HCT116 (cell line): Measurements from ENCODE around the gene SEM1.

Source experiments
- ELF1 ChIP-seq: IDR thresholded peaks from 2 replicates; pipeline ENCODE4 v1.6.1; 2012; ENCODE audit warnings: low read depth, borderline replicate concordance
- FOSL1 ChIP-seq: IDR thresholded peaks from 2 replicates; pipeline ENCODE4 v1.6.1; 2012; ENCODE audit warnings: low read depth
- TF ChIP-seq, protein P1 (sequence below): IDR thresholded peaks from 2 replicates; pipeline ENCODE4 v1.6.1; 2012; ENCODE audit warnings: low read depth

GRCh38 chr7:96685755-96686154 lies 23.9 kb downstream of the SEM1 start:
- TF ChIP-seq, protein P1, sequence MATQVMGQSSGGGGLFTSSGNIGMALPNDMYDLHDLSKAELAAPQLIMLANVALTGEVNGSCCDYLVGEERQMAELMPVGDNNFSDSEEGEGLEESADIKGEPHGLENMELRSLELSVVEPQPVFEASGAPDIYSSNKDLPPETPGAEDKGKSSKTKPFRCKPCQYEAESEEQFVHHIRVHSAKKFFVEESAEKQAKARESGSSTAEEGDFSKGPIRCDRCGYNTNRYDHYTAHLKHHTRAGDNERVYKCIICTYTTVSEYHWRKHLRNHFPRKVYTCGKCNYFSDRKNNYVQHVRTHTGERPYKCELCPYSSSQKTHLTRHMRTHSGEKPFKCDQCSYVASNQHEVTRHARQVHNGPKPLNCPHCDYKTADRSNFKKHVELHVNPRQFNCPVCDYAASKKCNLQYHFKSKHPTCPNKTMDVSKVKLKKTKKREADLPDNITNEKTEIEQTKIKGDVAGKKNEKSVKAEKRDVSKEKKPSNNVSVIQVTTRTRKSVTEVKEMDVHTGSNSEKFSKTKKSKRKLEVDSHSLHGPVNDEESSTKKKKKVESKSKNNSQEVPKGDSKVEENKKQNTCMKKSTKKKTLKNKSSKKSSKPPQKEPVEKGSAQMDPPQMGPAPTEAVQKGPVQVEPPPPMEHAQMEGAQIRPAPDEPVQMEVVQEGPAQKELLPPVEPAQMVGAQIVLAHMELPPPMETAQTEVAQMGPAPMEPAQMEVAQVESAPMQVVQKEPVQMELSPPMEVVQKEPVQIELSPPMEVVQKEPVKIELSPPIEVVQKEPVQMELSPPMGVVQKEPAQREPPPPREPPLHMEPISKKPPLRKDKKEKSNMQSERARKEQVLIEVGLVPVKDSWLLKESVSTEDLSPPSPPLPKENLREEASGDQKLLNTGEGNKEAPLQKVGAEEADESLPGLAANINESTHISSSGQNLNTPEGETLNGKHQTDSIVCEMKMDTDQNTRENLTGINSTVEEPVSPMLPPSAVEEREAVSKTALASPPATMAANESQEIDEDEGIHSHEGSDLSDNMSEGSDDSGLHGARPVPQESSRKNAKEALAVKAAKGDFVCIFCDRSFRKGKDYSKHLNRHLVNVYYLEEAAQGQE: no peak
- TF ChIP-seq FOSL1: no peak
- no peak for TF ChIP-seq ELF1
